ENCODE measurements around the gene PDE4D.

Gene PDE4D

DNA sequence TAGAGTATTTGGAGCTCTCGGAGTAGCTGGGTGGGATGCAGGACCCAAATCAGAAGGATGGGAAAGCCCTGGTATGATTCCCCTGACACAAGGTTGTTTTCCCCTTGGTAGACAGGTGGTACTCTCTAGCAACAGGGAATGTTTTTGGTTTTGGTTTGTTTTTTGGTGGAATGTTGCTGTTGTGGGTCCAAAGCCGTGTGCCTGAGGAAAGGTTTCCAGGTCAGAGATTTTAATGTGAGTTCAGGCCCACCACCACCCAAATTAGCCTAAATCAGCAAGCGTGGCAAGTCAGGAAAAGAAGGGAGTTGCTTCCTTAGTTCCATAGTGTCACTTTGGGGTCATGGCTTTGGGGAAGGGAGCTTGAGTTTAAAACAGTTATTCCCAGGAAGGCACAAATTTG lies 925.2 kb downstream of the PDE4D start:
- TF ChIP-seq, protein P1, sequence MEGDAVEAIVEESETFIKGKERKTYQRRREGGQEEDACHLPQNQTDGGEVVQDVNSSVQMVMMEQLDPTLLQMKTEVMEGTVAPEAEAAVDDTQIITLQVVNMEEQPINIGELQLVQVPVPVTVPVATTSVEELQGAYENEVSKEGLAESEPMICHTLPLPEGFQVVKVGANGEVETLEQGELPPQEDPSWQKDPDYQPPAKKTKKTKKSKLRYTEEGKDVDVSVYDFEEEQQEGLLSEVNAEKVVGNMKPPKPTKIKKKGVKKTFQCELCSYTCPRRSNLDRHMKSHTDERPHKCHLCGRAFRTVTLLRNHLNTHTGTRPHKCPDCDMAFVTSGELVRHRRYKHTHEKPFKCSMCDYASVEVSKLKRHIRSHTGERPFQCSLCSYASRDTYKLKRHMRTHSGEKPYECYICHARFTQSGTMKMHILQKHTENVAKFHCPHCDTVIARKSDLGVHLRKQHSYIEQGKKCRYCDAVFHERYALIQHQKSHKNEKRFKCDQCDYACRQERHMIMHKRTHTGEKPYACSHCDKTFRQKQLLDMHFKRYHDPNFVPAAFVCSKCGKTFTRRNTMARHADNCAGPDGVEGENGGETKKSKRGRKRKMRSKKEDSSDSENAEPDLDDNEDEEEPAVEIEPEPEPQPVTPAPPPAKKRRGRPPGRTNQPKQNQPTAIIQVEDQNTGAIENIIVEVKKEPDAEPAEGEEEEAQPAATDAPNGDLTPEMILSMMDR (IDR thresholded peaks at IDR 0.05) = no peak
- Histone ChIP-seq H3K4me3 (no peak overlapping the region), H3K27ac (no peak overlapping the region), H3K36me3 (no peaks in the 10 kb centered on the region), H3K4me1 (peaks cover 0 to 13% (median 0%) of the 10 kb centered on the region in 4 donors), H3K27me3 (no peaks in the 10 kb centered on the region), H3K9me3 (no peaks in the 10 kb centered on the region)
- no peak for DNase-seq
- intact Hi-C loops (cut with DNase I; ENCODE audit: low total_unique reads) = no loop called here

DNA sequence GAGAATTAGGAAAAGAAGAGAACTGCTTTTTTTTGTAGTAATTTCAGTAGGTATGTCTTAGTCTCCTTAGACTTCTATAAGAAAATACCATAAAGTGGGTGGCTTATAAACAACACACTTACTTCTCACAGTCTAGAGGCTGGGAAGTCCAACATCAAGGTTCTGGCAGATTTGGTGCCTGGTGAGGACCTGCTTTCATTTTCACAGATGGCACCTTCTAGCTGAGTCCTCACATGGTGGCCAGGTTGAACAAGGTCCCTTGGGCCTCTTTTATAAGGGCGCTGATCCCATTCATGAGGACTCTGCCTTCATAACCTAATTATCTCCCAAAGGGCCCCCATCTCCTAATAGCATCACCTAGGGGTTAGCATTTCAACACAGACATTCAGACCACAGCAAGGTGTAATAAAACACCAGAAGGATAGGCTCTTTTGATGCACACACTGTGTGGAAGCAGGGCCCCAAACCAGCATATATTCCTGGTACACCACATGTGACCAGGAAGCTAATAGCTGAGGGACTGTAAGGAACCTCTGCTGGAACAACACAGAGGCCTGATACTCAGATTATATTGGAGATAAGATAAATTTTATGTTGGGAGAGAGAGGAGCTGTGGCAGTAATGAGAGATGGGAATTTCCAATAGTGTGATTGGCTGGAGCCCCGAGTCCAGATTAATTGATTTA lies 925.8 kb downstream of the PDE4D start:
- Histone ChIP-seq H3K4me3 (no peak overlapping the region), H3K36me3 (no peaks in the 10 kb centered on the region), H3K4me1 (peaks cover 0 to 11% (median 0%) of the 10 kb centered on the region in 4 donors), H3K27ac (no peak overlapping the region), H3K27me3 (no peaks in the 10 kb centered on the region), H3K9me3 (no peaks in the 10 kb centered on the region)
- TF ChIP-seq, protein P1 (IDR thresholded peaks at IDR 0.05) = no peak
- no peak for DNase-seq
- intact Hi-C loops (cut with DNase I; ENCODE audit: low total_unique reads) = no loop called here

DNA sequence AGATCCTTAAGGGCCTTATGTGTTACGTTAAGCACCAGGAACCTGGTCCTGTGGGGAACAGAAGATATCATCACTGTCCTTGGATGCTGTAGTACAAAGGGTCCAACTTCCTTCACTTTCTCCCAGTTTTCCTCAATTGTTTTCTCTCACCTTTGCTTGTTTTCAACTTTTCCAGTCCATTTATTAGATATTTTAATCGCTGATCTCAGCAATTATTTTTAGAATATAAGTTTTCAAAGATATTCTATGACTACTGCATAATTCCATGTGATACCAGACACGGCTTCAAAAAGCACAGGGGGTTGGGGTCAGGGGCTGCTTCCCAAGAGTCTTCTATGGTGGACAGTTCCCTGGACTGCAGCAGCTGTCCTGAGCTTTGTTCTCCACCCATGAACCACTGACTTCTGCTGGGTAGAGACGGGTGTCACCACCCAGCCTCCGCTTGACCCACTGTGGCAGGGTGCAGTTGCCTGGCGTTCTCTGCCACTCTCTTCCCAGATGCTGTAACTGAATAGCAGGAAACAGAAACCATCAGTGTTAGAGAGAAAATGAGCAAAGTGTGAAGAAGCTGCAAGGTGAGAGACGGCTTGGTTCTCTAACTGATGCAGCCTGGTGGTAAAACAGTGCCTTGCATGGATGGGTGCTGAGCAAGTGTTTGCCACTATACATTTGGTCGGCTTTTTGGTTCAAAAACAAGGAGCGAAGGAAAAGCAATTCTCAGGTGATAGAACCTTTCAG lies 927.7 kb downstream of the PDE4D start:
- intact Hi-C loops (cut with DNase I; ENCODE audit: low total_unique reads) = no loop called here
- Histone ChIP-seq H3K9me3 (no peaks in the 10 kb centered on the region), H3K27me3 (no peaks in the 10 kb centered on the region), H3K27ac (no peak overlapping the region), H3K4me3 (no peak overlapping the region), H3K36me3 (no peaks in the 10 kb centered on the region), H3K4me1 (no peaks in the 10 kb centered on the region)
- DNase-seq = no peak
- TF ChIP-seq, protein P1 (IDR thresholded peaks at IDR 0.05) = no peak

DNA sequence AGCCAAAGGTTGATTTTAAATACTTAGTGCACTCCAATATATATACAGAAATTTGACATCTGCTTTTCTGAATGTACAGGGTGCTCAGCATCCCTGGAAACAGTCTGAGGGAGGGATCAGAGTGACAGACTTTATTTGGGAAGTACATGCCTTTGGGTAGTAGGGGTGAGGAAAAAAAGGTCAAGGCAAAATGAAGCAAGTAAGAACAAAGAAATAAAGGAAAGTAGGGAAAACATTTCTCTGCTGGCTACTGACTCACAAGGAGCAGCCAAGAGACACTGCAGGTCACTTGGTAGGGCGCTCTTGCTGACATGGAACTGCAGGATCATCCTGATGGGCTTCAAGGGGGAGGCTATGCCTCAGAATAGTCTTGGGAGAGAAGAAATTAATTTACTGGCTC lies 929.7 kb downstream of the PDE4D start:
- Histone ChIP-seq H3K4me1 (no peaks in the 10 kb centered on the region), H3K4me3 (no peak overlapping the region), H3K9me3 (no peaks in the 10 kb centered on the region), H3K27me3 (no peaks in the 10 kb centered on the region), H3K27ac (no peak overlapping the region), H3K36me3 (no peaks in the 10 kb centered on the region)
- TF ChIP-seq, protein P1 (IDR thresholded peaks at IDR 0.05) = no peak
- DNase-seq = no peak
- intact Hi-C loops (cut with DNase I; ENCODE audit: low total_unique reads) = no loop called here

DNA sequence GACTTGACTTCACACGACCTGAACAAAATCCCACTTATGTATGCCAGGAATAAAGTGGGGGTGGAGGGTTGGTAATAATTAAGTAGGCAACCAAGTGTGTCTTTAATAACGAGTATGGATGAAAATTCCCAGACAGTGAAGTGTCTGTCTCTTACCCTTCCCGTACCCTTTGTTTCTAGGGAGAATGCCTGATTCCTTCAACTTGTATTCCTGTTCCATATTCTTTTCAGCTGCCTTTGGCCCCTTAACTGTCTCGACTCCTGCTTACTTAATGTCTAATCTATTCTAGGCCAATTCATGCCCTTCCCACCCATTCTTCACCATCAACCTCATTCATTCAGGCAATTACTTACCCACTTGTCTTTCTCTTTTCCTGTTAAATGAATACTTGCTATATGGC lies 930.2 kb downstream of the PDE4D start:
- TF ChIP-seq, protein P1 (IDR thresholded peaks at IDR 0.05) = no peak
- Histone ChIP-seq H3K36me3 (no peaks in the 10 kb centered on the region), H3K27ac (no peak overlapping the region), H3K4me1 (no peaks in the 10 kb centered on the region), H3K4me3 (no peak overlapping the region), H3K9me3 (no peaks in the 10 kb centered on the region), H3K27me3 (no peaks in the 10 kb centered on the region)
- no peak for DNase-seq
- intact Hi-C loops (cut with DNase I; ENCODE audit: low total_unique reads) = no loop called here

All from tibial artery (tissue), 4 donors.